IPS DF 4.7 (cell line): ENCODE data around the gene ADAM12.
"Not testable (repeated sequence)": the region's sequence is repeated elsewhere in the genome, so short reads cannot be mapped to it uniquely, and the experiment has no call there.

Experiments used
- DNase-seq: peaks from one replicate; pipeline ENCODE4 v3.0.0-alpha.2; 2013; ENCODE audit warnings: low spot score; ENCODE audit errors: extremely low read depth

ADAM12 gene

GRCh38 chr10:125989791-125990190, 398.5 kb downstream of the ADAM12 start:
- DNase-seq: no peak

- no peak for DNase-seq
These were observed 402.6 kb downstream of the ADAM12 start for GRCh38 chr10:125985557-125986240.

- DNase-seq: no peak
These were observed 403.3 kb downstream of the ADAM12 start for GRCh38 chr10:125984865-125985495.

- no peak for DNase-seq
These were observed 403.9 kb downstream of the ADAM12 start for GRCh38 chr10:125984346-125984745.

GRCh38 chr10:125983656-125984055, 404.6 kb downstream of the ADAM12 start:
- no peak for DNase-seq

GRCh38 chr10:125983161-125983560, 405.1 kb downstream of the ADAM12 start:
- no peak for DNase-seq

- peak; percentile 69 for DNase-seq
These were observed 405.9 kb downstream of the ADAM12 start for GRCh38 chr10:125982260-125982948.

GRCh38 chr10:125980521-125981035, 407.7 kb downstream of the ADAM12 start:
- DNase-seq: no peak

GRCh38 chr10:125979976-125980375, 408.3 kb downstream of the ADAM12 start:
- no peak for DNase-seq

GRCh38 chr10:125976960-125977605, 411.2 kb downstream of the ADAM12 start:
- no peak for DNase-seq

GRCh38 chr10:125970077-125970630, 418.1 kb downstream of the ADAM12 start:
- not testable (repeated sequence) for DNase-seq

- no peak for DNase-seq
These were observed 420.7 kb downstream of the ADAM12 start for GRCh38 chr10:125967533-125967932.

GRCh38 chr10:125964558-125964957, 423.7 kb downstream of the ADAM12 start:
- no peak for DNase-seq
